Neuronal stem cell (in vitro differentiated cells): ENCODE measurements around the gene RAP1GAP2.

Source experiments
- DNase-seq: peaks from one replicate; pipeline ENCODE4 v3.0.0-alpha.2; 2013; ENCODE audit warnings: low spot score
- H2AFZ ChIP-seq: one replicate; pipeline ENCODE4 v1.6.1; 2013; ENCODE audit warnings: mild to moderate bottlenecking, low read length, inconsistent platforms
- H2AK5ac ChIP-seq: 2 replicates; pipeline ENCODE4 v1.6.1; 2013; ENCODE audit warnings: low read depth, mild to moderate bottlenecking, inconsistent platforms, low read length, moderate library complexity, mixed read lengths
- H2BK120ac ChIP-seq: 2 replicates; pipeline ENCODE4 v1.6.1; 2013; ENCODE audit warnings: low read depth, mild to moderate bottlenecking, inconsistent platforms, low read length, moderate library complexity, mixed read lengths
- H2BK12ac ChIP-seq: one replicate; pipeline ENCODE4 v1.6.1; 2013; ENCODE audit warnings: low read length, inconsistent platforms
- H2BK15ac ChIP-seq: 2 replicates; pipeline ENCODE4 v1.6.1; 2013; ENCODE audit warnings: mild to moderate bottlenecking, low read length, inconsistent platforms, mixed read lengths
- H2BK5ac ChIP-seq: one replicate; pipeline ENCODE4 v1.6.1; 2013; ENCODE audit warnings: inconsistent platforms, mild to moderate bottlenecking, low read length, moderate library complexity
- H3K14ac ChIP-seq: one replicate; pipeline ENCODE4 v1.6.1; 2013; ENCODE audit warnings: low read length, inconsistent platforms
- H3K18ac ChIP-seq: 2 replicates; pipeline ENCODE4 v1.6.1; 2013; ENCODE audit warnings: low read length, inconsistent platforms
- H3K23ac ChIP-seq: 2 replicates; pipeline ENCODE4 v1.6.1; 2013; ENCODE audit warnings: low read depth, mild to moderate bottlenecking, mixed read lengths, low read length, inconsistent platforms; ENCODE audit not compliant: poor library complexity
- H3K27ac ChIP-seq: replicated peaks from 3 replicates; pipeline ENCODE4 v1.5.1; 2013; ENCODE audit warnings: low read length, inconsistent platforms
- H3K27me3 ChIP-seq, 3 experiments: 2 replicates each; pipeline ENCODE4 v1.6.1; 2013; ENCODE audit warnings: low read length in 3 of 3, mild to moderate bottlenecking in 2 of 3, inconsistent platforms in 1 of 3, low read depth in 1 of 3, mixed read lengths in 1 of 3, moderate library complexity in 1 of 3; ENCODE audit not compliant: control insufficient read depth in 3 of 3, insufficient read depth in 3 of 3
- H3K36me3 ChIP-seq, 2 donors: replicated peaks in 1 of 2; 2 replicates each; pipeline ENCODE4 v1.6.1; 2013; ENCODE audit warnings: low read length in 2 of 2; ENCODE audit not compliant: control insufficient read depth in 2 of 2, insufficient read depth in 2 of 2
- H3K4ac ChIP-seq: 2 replicates; pipeline ENCODE4 v1.6.1; 2013; ENCODE audit warnings: inconsistent platforms, mild to moderate bottlenecking, low read length, moderate library complexity
- H3K4me1 ChIP-seq, 2 donors: 1 replicate in 1 of 2; 2 replicates in 1 of 2; pipeline ENCODE4 v1.6.1; 2013; ENCODE audit warnings: low read length in 2 of 2, low read depth in 1 of 2; ENCODE audit not compliant: control insufficient read depth in 2 of 2, insufficient read depth in 1 of 2
- H3K4me2 ChIP-seq: one replicate; pipeline ENCODE4 v1.6.1; 2013; ENCODE audit warnings: mild to moderate bottlenecking, low read length, inconsistent platforms; ENCODE audit not compliant: insufficient read depth, poor library complexity, severe bottlenecking
- H3K4me3 ChIP-seq, 2 donors: 2 replicates each; pipeline ENCODE4 v1.5.1; 2013; ENCODE audit warnings: low read length in 2 of 2, mild to moderate bottlenecking in 2 of 2, inconsistent platforms in 1 of 2, moderate library complexity in 1 of 2
- H3K79me1 ChIP-seq: one replicate; pipeline ENCODE4 v1.6.1; 2013; ENCODE audit warnings: low read depth, mild to moderate bottlenecking, inconsistent platforms, low read length, moderate library complexity
- H3K9ac ChIP-seq: one replicate; pipeline ENCODE4 v1.6.1; 2013; ENCODE audit warnings: mild to moderate bottlenecking, low read depth, low read length, inconsistent platforms; ENCODE audit not compliant: poor library complexity
- H3K9me3 ChIP-seq, 2 donors: replicated peaks in 1 of 2; 2 replicates each; pipeline versions ENCODE3 to v1.6.1; 2013; ENCODE audit warnings: low read length in 2 of 2, mild to moderate bottlenecking in 2 of 2, inconsistent platforms in 1 of 2, low read depth in 1 of 2, mixed read lengths in 1 of 2, moderate library complexity in 1 of 2; ENCODE audit not compliant: control insufficient read depth in 2 of 2, insufficient read depth in 1 of 2
- H4K8ac ChIP-seq: one replicate; pipeline ENCODE4 v1.6.1; 2013; ENCODE audit warnings: low read depth, mild to moderate bottlenecking, inconsistent platforms, low read length, moderate library complexity
- H4K91ac ChIP-seq: one replicate; pipeline ENCODE4 v1.6.1; 2013; ENCODE audit warnings: low read length, low read depth, mild to moderate bottlenecking, inconsistent platforms; ENCODE audit not compliant: poor library complexity
- WGBS, 2 donors: extraction: QIAGEN DNeasy Blood & Tissue Kit; methylation state at CpG; one replicate each; pipeline ENCODE4 v1.1.7; 2013; ENCODE audit warnings: missing lambda C conversion rate in 2 of 2, mixed read lengths in 1 of 2; ENCODE audit not compliant: insufficient read length in 2 of 2, insufficient replicate concordance in 1 of 2; ENCODE audit errors: extremely low coverage in 2 of 2; 5-methylcytosine and 5-hydroxymethylcytosine counted together

Gene RAP1GAP2

GRCh38 chr17:2852221-2852620, 56.0 kb downstream of the RAP1GAP2 start:
- Histone ChIP-seq H2BK15ac (peak overlapping the region; percentile 54), H2AFZ (no peak overlapping the region), H3K4me1 (peaks cover 0 to 13% of the 10 kb centered on the region in 2 donors), H2AK5ac (no peak overlapping the region), H3K36me3 (no peaks in the 10 kb centered on the region), H3K4me2 (peak overlapping the region; percentile 31), H3K27ac (no peak overlapping the region), H3K4ac (no peak overlapping the region), H3K27me3 (peaks cover 11 to 67% (median 35%) of the 10 kb centered on the region in 3 experiments), H2BK12ac (no peak overlapping the region), H2BK5ac (no peak overlapping the region), H3K9ac (no peak overlapping the region), H3K9me3 (peaks cover 0 to 4% of the 10 kb centered on the region in 2 donors), H3K23ac (no peak overlapping the region), H3K18ac (peak overlapping the region; percentile 88), H2BK120ac (no peak overlapping the region), H4K91ac (no peak overlapping the region), H4K8ac (no peak overlapping the region), H3K14ac (no peak overlapping the region), H3K4me3 (no peak overlapping the region), H3K79me1 (peaks cover 2% of the 10 kb centered on the region)
- no peak for DNase-seq
- no CpG with 5 or more reads among the region's 6 CpGs for WGBS, 2 donors

- no peak overlapping the region for H3K27ac ChIP-seq
- peak overlapping the region; percentile 94 for H3K4me2 ChIP-seq
- H3K36me3 ChIP-seq, result no peaks in the 10 kb centered on the region
- no peak overlapping the region for H3K14ac ChIP-seq
- H3K23ac ChIP-seq, result peak overlapping the region; percentile 43
- peak overlapping the region; percentile 58 for H2BK12ac ChIP-seq
- H4K91ac ChIP-seq, result no peak overlapping the region
- peak overlapping the region; percentile 81 for H2BK15ac ChIP-seq
- peak overlapping the region in 1 of 2 donors; percentile 75 for H3K4me3 ChIP-seq
- H2BK120ac ChIP-seq, result no peak overlapping the region
- no peak overlapping the region for H2BK5ac ChIP-seq
- H3K79me1 ChIP-seq, result peaks cover 2% of the 10 kb centered on the region
- peaks cover 0 to 4% of the 10 kb centered on the region in 2 donors for H3K9me3 ChIP-seq
- H2AK5ac ChIP-seq, result no peak overlapping the region
- H3K27me3 ChIP-seq, result peaks cover 11 to 70% (median 35%) of the 10 kb centered on the region in 3 experiments
- peak overlapping the region; percentile 93 for H3K18ac ChIP-seq
- peak overlapping the region; percentile 84 for H3K9ac ChIP-seq
- peak overlapping the region; percentile 65 for H4K8ac ChIP-seq
- H3K4ac ChIP-seq, result no peak overlapping the region
- no peak for DNase-seq
- H3K4me1 ChIP-seq, result peaks cover 0 to 13% of the 10 kb centered on the region in 2 donors
- no CpG with 5 or more reads among the region's 55 CpGs for WGBS, 2 donors
- H2AFZ ChIP-seq, result peak overlapping the region; percentile 89
Measured at GRCh38 chr17:2852729-2853282, 56.6 kb downstream of the RAP1GAP2 start.

DNA sequence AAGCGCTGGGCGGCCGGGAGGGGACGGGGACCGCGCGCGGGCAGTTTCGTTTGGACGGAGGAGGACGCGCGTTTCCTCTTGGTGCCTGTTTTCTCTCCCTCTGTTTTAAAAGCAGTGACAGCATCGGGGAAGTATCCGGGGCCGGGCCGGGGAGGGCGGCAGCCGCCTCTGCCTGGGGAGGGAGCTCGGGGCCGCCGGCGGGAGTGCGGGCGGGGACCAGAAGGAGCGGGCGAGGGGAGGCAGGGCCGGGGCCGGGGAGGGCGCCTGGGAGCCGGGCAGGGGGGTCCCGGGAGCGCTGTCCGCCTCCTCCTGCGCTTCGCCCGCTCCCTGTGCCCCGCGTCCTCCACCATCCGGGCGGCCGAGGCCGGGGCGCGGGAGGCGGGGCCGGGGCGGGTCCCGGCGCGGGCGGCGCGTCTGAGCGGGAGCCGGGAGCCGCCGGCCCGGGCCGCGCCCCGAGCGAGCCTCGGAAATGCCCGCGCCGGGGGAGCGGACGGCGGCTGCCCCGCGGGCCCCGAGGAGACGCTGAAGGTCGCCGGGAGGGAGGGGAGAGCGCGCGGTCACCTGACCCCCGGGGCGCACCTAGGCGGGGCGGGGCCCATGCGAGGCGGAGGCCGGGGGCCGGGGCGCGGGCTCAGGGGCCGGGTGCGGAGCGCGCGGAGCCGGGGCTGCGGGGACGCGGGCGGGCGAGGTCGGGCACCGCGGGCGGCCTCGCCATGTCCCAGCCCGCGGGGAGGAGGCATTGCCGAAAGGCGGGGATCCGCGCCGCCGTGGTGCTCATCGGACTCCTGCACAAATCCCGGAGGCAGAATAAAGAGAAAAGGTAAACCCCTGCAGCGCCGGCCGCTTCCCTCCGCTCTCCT, 57.3 kb downstream of the RAP1GAP2 start:
- Histone ChIP-seq H3K4me2 (peak overlapping the region; percentile 94), H3K79me1 (peaks cover 2% of the 10 kb centered on the region), H2BK5ac (peak overlapping the region; percentile 82), H3K27ac (no peak overlapping the region), H3K4ac (no peak overlapping the region), H3K23ac (peak overlapping the region; percentile 43), H3K36me3 (no peaks in the 10 kb centered on the region), H2AFZ (peak overlapping the region; percentile 89), H3K18ac (peak overlapping the region; percentile 93), H4K8ac (no peak overlapping the region), H2BK15ac (peak overlapping the region; percentile 81), H3K9ac (peak overlapping the region; percentile 84), H3K4me1 (peaks cover 0 to 13% of the 10 kb centered on the region in 2 donors), H4K91ac (no peak overlapping the region), H2BK120ac (no peak overlapping the region), H3K14ac (no peak overlapping the region), H3K27me3 (peaks cover 11 to 67% (median 35%) of the 10 kb centered on the region in 3 experiments), H2AK5ac (no peak overlapping the region), H3K4me3 (peak overlapping the region in 1 of 2 donors; percentile 75), H2BK12ac (peak overlapping the region; percentile 58), H3K9me3 (peaks cover 0 to 4% of the 10 kb centered on the region in 2 donors)
- WGBS, 2 donors, result no CpG with 5 or more reads among the region's 119 CpGs
- DNase-seq, result no peak
